ENCODE results near the gene BCAS1.
A peak's percentile ranks its signal among the peaks of the same experiment; 100 is the strongest.

The BCAS1 gene

GRCh38 chr20:54070187-54070987 lies at the start of gene BCAS1:
Gene BCAS1, minus strand, starts transcription at chr20:54070594. Its CDS starts 11,876 bp downstream, at chr20:54058718.
- DNase-seq: no peak

DNA sequence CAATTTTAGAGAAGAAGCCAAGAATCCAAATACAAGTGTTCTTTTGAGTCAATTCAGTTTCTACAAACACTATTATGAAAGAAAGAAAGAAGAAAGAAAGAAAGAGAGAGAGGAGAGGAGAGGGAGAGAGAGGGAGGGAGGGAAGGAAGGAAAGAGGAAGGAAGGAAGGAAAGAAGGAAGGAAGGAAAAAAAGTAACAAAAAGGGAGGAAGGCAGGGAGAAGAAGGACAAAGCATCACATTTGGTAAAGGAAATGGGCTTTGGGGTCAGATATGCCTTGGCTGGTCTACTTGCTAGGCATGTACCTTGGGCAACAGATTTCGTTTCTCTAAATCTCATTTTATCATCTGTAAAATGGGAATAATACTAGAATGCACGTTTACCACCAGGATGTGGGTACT lies 49.4 kb upstream of the BCAS1 start:
- no peak for DNase-seq

GRCh38 chr20:54118220-54119001 lies 48.0 kb upstream of the BCAS1 start:
- no peak for DNase-seq

DNA sequence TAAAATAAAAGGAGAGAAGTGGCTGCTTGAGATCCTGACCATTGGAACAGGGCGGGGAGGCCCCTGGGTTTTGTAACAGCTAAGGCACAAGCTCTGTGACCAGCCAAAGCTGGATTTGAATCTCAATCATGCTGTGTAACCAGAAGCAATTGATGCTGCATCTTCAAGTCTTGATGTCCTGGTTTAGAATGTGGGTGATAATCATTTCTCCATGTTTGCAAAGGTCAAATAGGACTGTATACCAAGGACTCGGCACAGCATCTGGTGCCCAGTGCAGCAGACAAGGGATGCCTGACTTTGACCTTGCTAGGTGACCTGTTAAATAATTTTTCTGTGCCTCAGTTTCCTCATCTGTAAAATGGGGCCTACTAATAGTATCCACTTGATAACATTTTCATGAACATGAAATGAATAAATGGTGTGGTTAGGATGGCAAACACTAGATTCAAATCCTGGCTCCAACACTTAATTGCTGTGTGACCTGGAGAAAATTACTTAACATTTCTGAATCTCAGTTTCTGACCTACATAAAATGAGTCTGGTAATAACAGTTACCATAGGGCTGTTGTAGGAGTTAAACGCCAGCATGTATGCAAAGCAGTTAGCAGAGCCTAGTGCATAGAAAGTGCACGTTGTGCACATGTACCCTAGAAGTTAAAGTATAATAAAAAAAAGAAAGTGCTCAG lies 46.3 kb upstream of the BCAS1 start:
- DNase-seq: no peak

DNA sequence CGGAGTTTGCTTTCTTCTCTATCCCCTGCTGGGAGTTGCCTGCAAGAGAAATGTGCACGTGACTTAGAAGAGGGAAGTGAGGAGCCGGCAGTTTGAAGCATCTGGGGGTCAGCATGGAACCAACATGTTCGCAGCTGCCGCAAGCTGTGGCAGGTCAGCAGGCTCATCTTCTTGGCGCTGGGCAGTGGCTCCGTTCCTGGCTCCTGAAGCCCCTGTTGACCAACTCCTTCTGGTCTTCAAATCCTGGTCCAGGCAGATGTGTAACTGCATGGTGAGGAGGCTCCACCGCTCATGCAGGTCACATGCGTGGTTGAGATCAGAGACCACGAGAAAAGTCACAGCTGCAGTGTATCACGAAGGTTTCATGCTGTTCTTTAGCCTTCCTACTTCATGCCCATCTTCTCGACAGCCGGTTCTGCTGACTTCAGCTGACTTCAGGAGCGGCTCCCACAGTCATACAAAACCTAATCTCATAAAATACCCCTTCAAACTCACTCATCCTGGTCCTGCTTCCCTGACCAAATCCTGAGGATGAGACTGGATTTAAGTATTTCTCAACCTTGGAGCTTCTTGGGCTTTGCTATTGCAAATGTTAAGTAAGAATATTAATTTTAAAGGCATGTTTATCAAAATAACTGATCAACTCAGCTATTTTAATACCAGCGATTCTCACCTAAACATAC lies 44.9 kb upstream of the BCAS1 start:
- DNase-seq: no peak

- DNase-seq: no peak
Observed at GRCh38 chr20:54114109-54114508, 43.7 kb upstream of the BCAS1 start.

GRCh38 chr20:54113566-54113965 lies 43.2 kb upstream of the BCAS1 start:
- no peak for DNase-seq

DNA sequence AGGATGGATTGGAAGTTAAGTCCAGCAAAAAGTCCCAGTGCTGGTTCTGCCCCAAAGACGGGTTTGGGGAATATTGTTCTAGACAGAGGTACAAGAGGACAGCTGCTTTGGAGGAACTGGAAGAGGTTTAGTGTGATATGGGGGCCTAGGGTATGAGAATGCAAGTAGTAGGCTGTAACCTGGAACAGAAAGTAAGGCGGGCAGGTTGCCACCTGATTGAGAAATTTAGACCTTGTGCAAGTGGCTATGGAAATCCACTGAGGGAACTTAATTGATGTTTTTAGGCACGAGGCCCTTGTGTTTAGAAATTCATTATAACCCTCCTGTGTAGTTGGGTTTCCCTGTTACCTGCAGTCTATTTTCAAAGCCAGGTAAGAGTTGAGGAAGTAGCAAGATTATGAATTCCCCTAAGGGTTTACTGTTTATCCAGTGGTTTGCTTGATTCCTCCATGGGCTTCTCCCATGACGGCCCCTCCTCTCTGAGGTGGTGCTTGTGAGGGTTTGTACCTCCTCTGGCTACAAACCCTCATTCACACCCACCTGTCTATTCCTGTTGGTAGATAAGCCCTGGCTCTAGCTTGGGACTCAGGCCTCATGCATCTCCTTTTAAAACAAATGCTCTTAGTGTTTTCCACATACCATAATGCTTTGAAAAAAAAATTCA lies 42.0 kb upstream of the BCAS1 start:
- no peak for DNase-seq

DNA sequence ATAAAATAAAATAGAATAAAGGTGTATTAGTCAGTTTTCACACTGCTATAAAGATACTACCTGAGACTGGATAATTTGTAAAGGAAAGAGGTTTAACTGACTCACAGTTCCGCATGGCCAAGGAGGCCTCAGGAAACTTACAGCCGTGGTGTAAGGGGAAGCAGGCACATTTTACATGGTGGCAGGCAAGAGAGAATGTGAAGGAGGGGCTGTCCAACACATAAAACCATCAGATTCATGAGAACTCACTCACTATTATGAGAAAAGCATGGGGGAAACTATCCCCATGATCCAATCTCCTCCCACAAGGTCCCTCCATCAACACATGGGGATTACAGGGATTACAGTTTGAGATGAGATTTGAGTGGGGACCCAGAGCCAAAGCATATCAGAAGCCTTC lies 41.1 kb upstream of the BCAS1 start:
- no peak for DNase-seq

GRCh38 chr20:54110457-54110856 lies 40.1 kb upstream of the BCAS1 start:
- DNase-seq: no peak

DNA sequence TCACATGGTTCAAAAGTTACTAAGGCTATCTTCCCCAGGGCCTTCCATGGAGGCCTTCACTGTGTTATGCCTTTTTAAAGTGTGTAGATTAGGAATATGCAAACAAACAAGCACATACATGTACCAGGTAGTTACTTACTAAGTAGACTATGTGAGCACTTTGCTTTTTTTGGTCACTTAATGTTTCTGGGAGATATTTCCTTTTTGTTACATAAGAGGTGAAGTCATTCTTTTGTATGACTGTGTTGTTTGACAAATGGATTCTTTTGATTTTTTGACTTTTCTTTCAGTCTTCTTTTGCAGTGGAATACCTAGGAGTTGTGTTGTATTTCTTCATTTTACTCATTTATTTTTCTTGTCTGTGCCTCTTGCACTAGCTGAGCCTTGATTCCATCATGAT lies 39.6 kb upstream of the BCAS1 start:
- no peak for DNase-seq

DNA sequence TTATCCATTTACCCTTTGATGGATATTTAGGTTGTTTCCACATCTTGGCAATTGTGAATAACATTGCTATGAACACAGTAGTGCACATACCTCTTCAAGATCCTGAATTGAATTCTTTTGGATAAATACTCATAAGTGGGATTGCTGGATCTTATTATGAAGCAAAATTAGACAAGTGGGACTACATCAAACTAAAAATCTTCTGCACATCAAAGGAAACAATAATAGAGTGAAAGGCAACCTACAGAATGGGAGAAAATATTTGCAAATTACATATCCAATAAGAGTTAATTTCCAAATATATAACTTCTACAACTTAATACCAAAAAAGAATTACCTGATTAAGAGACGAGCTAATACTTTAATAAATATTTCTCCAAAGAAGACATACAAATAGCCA lies 38.4 kb upstream of the BCAS1 start:
- DNase-seq: no peak

- no peak for DNase-seq
Observed at GRCh38 chr20:54108326-54108642, 37.9 kb upstream of the BCAS1 start.

- DNase-seq: no peak
Observed at GRCh38 chr20:54107600-54108325, 37.4 kb upstream of the BCAS1 start.

- DNase-seq: no peak
Observed at GRCh38 chr20:54107181-54107580, 36.8 kb upstream of the BCAS1 start.

GRCh38 chr20:54106162-54106561 lies 35.8 kb upstream of the BCAS1 start:
- DNase-seq: no peak

DNA sequence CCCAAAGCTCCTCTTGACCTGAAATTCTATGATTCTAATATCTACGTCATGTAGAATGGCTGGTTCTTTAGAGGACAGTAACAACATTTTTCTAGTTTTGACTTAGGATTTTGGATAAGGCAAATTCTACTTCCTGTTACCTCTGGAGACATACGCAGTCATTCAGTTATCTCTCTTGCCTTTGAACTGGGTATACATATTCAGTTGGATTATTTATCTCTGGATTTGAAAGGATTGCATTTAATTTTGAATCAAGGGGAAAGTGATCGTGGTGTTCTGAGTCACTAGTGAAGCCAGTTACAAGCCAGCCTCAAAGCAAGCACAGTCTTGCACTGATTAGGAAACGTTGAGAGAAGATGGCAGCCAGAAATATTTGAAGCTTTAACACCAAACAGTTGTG lies 35.3 kb upstream of the BCAS1 start:
- DNase-seq: no peak

DNA sequence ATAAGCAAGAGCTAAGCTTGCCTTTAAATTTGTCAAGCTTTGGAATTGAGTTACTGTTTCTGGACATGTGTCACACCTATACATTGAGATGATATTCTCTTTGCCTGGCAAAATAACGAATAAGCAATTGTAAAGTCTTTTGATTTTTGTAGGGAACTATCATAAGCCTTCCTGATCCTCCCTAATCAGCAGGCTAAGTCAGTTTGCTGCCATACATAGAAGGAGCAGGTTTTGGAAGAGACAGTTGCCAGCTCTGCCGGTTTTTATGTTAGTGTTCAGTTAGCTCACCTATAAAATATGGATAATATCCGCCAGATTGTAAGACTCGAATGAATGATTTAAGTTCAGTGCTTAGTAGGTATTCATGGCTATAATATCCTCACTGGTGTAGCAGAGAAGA lies 34.4 kb upstream of the BCAS1 start:
- no peak for DNase-seq

- no peak for DNase-seq
Observed at GRCh38 chr20:54103762-54104600, 33.6 kb upstream of the BCAS1 start.

DNA sequence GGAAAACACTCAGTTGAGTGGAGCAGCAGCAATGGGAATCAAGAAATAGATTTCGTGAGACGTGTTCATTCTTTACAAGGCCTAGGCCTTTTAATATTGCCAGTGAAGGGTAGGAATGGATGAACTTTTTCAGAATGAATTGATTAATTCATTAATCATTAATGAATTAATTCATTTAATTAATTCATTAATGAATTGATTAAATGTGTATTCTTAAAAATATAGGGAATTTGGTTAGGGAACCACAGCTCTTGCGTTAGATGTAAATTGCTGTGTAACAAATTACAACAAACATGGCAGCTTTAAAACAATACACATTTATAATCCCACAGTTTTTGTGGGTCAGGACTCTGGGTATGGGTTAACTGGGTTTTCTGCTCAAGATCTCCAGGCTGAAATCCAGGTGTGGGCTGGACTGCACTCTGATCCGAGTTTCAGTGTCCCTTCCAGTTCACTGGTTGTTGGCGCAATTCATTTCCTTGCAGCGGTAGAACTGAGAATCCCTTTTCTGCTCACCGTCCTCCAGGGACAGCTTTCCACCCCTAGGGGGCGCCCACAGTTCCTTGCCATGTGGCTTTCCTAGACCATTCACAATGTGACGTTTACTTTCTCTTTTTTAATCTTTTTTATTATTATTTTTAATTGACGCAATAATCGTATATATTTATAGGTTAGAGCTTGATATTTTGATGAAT lies 32.8 kb upstream of the BCAS1 start:
- peak; percentile 0 for DNase-seq

Data from NCI-H748 treated with DMSO at 0.1 percent for 48 hours (cell line).